Loucy (cell line): ENCODE results near the gene PDRG1.

Experiments
- CTCF ChIP-seq: fragments of 200-600 bp; sonication (generic); conservative IDR thresholded peaks from 2 replicates; pipeline ENCODE4 v1.5.1; 2014; ENCODE audit warnings: mild to moderate bottlenecking, antibody characterized with exemption, low read length
- EZH2phosphoT487 ChIP-seq: fragments of 200-600 bp; IDR thresholded peaks from 2 replicates; pipeline ENCODE4 v1.6.1; 2018; ENCODE audit warnings: antibody characterized with exemption, mild to moderate bottlenecking, moderate library complexity, borderline replicate concordance

GRCh38 chr20:31948008-31948407 is 3.8 kb downstream of the PDRG1 start:
- TF ChIP-seq EZH2phosphoT487 (no peak), CTCF (no peak)
